ENCODE results near the gene SMAP2. TPM values are rescaled to one million over a fixed set of nuclear protein-coding genes. Genes with fewer than 3 reads are reported as not detected.

SMAP2 gene
- total and polyA plus RNA-seq, 2 of the 4 experiments (the other 2 are of a cell fraction), result 30.1 to 31.0 TPM

- Histone ChIP-seq H3K56ac (ENCODE audit: extremely low read depth, insufficient read depth, low read length) (no peak overlapping the region), H2AK9ac (replicated peaks; ENCODE audit: low read depth, low read length, poor library complexity) (no peak overlapping the region), H3K4me2 (ENCODE audit: low read depth, low read length) (peak overlapping the region; percentile 10; the same call in 1 of the 2 replicates), H3K23ac (ENCODE audit: low read depth, low read length) (peak overlapping the region; percentile 39), H3K9me1 (ENCODE audit: insufficient read depth, low read length) (peaks cover 15% of the 10 kb centered on the region), H2BK5ac (ENCODE audit: low read depth, low read length, poor library complexity, severe bottlenecking) (peak overlapping the region; percentile 91), H2BK15ac (ENCODE audit: low read depth, low read length) (peak overlapping the region; percentile 26; the same call in 1 of the 3 replicates), H4K5ac (ENCODE audit: low read depth, low read length) (peak overlapping the region; percentile 64; the same call in 1 of the 2 replicates), H3K4ac (ENCODE audit: low read depth, low read length) (peak overlapping the region; percentile 76), H3K79me1 (ENCODE audit: low read depth in 1 of 2, low read length in 2 of 2) (peaks cover 24 to 60% of the 10 kb centered on the region in 2 experiments), H3K9ac (ENCODE audit: low read depth, low read length) (peak overlapping the region; percentile 29; the same call in 1 of the 2 replicates), H2BK20ac (ENCODE audit: low read depth, low read length) (peak overlapping the region; percentile 61; the same call in 1 of the 2 replicates), H2AK5ac (ENCODE audit: low read depth, low read length) (peak overlapping the region; percentile 89), H2AFZ (replicated peaks; ENCODE audit: low read length, poor library complexity) (no peak overlapping the region), H3K27me3 (ENCODE audit: control insufficient read depth, insufficient read depth, low read length) (no peaks in the 10 kb centered on the region), H3K4me1 (ENCODE audit: control insufficient read depth, insufficient read depth, low read length) (peaks cover 19% of the 10 kb centered on the region), H3K18ac (ENCODE audit: low read depth, low read length) (peak overlapping the region; percentile 31; the same call in 1 of the 2 replicates), H4K8ac (ENCODE audit: low read depth in 2 of 2, low read length in 2 of 2) (peak overlapping the region in 1 of 2 experiments; percentile 71; a peak in 3 of 4 replicates), H3K9me3 (ENCODE audit: control insufficient read depth, insufficient read depth, low read length) (no peaks in the 10 kb centered on the region), H4K91ac (ENCODE audit: insufficient read depth, low read depth, low read length) (peak overlapping the region; percentile 25; the same call in 1 of the 2 replicates), H3K27ac (ENCODE audit: insufficient read depth, low read length) (peak overlapping the region; percentile 83), H3K14ac (replicated peaks; ENCODE audit: low read depth, low read length) (peak overlapping the region; percentile 48), H4K20me1 (ENCODE audit: insufficient read depth, low read length) (peaks cover 12% of the 10 kb centered on the region), H3K4me3 (ENCODE audit: insufficient read depth, low read depth, low read length) (no peak overlapping the region), H3K36me3 (ENCODE audit: control insufficient read depth, insufficient read depth, low read length) (no peaks in the 10 kb centered on the region), H2BK120ac (ENCODE audit: low read depth, low read length) (peak overlapping the region; percentile 44)
- ChIA-PET POLR2A (ENCODE audit: unreplicated experiment) (no interaction called here), CTCF (interaction anchor here (0.6 kb wide), 1 partner anchor 38 kb away, joined by 3 read pairs; no protein-coding TSS in a partner anchor)
- in situ Hi-C loops (cut with MboI; ENCODE audit: low sequenced_read_pairs) (no loop called here), intact Hi-C loops (cut with micrococcal nuclease) (no loop called here), dilution Hi-C loops (cut with HindIII; ENCODE audit: low sequenced_read_pairs, unreplicated experiment) (no loop called here)
- ATAC-seq (ENCODE audit: low read depth), result no peak
- WGBS, 2 experiments (ENCODE audit: extremely low coverage in 2 of 2, insufficient read length in 1 of 2), result no CpG with 5 or more reads among the region's 6 CpGs
- no peak for DNase-seq
- BruUV-seq (replicated peaks), result no TSS peak
- TF ChIP-seq CHD1 (IDR thresholded peaks at IDR 0.05; ENCODE audit: low read depth, low read length) (no peak), MAFK (IDR thresholded peaks at IDR 0.05; ENCODE audit: low read depth, low read length) (no peak), USF2 (IDR thresholded peaks at IDR 0.05; ENCODE audit: low read depth, low read length) (no peak), CTCF (conservative IDR thresholded peaks at IDR 0.05; ENCODE audit: low read depth, low read length) (no peak), FOS (IDR thresholded peaks at IDR 0.05; ENCODE audit: low read depth, low read length) (no peak), POLR2A (IDR thresholded peaks at IDR 0.05; ENCODE audit: low read depth, low read length) (no peak), RCOR1 (IDR thresholded peaks at IDR 0.05; ENCODE audit: insufficient replicate concordance, low read length) (no peak), NFE2L2 (IDR thresholded peaks at IDR 0.05; ENCODE audit: low read depth, low read length) (no peak), MXI1 (IDR thresholded peaks at IDR 0.05; ENCODE audit: borderline replicate concordance, low read depth, low read length) (no peak), ELK1 (IDR thresholded peaks at IDR 0.05; ENCODE audit: borderline replicate concordance, low read depth, low read length) (no peak), CEBPB (IDR thresholded peaks at IDR 0.05; ENCODE audit: low read depth, low read length) (no peak), SMC3 (IDR thresholded peaks at IDR 0.05; ENCODE audit: low read depth, low read length) (no peak), MAZ (IDR thresholded peaks at IDR 0.05; ENCODE audit: borderline replicate concordance, low read depth, low read length) (no peak), RFX5 (IDR thresholded peaks at IDR 0.05; ENCODE audit: low read depth, low read length) (no peak), RAD21 (IDR thresholded peaks at IDR 0.05; ENCODE audit: low read length) (no peak), BHLHE40 (IDR thresholded peaks at IDR 0.05; ENCODE audit: low read depth, low read length) (no peak)
Measured at GRCh38 chr1:40384887-40385286, 11.4 kb downstream of the SMAP2 start.

Measured in IMR-90 (cell line).